Measurements from ENCODE around the gene ERGIC1. TPM values are rescaled to one million over a fixed set of nuclear protein-coding genes. Genes with fewer than 3 reads are reported as not detected.

The ERGIC1 gene
- total and polyA plus RNA-seq, 2 of the 13 experiments (the other 11 are each of a cell fraction or from before 2014, with no cell fraction given), result 78.5 to 184 TPM

DNA sequence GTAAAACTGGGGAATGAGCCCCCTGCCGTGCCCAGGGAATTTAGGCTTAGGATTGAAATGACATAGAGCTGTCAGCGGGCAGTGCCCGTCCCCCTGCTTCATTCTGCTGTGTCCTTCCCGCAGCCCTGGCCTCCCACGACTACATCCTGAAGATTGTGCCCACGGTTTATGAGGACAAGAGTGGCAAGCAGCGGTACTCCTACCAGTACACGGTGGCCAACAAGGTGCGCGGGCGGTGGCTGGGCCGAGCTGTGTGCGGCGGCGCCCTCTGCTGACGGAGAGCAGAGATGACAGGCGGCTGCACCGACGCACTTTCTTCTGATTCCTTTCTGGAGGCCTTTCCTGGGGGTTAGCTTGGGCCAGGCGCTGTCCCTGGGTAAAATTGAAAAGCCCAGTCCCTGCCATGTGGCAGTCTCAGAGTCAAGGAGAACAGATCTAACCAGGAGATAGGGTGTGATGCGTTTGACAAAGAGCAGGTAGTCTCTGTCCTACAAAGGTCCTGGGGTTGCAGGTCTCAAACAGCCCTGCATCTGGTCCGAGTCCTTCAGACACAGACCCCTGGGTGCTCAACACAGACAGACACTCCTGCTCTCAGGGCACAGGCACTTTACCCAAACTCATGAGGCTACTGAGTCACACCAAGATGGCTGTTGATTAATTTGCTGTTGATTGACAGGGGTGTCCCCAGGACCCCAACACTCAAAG is 98.4 kb downstream of the ERGIC1 start (continued):
- TF ChIP-seq, protein P1, sequence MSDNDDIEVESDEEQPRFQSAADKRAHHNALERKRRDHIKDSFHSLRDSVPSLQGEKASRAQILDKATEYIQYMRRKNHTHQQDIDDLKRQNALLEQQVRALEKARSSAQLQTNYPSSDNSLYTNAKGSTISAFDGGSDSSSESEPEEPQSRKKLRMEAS (IDR thresholded peaks at IDR 0.05), result peak; percentile 14; the same call in 1 of the 2 replicates
- TF ChIP-seq ZNF766 (CRISPR knock-in tag; IDR thresholded peaks at IDR 0.05; ENCODE audit: borderline replicate concordance), result no peak
- TF ChIP-seq TAF15 (IDR thresholded peaks at IDR 0.05; ENCODE audit: low read depth, low read length, poor library complexity, severe bottlenecking), result no peak
- TF ChIP-seq, protein P2, sequence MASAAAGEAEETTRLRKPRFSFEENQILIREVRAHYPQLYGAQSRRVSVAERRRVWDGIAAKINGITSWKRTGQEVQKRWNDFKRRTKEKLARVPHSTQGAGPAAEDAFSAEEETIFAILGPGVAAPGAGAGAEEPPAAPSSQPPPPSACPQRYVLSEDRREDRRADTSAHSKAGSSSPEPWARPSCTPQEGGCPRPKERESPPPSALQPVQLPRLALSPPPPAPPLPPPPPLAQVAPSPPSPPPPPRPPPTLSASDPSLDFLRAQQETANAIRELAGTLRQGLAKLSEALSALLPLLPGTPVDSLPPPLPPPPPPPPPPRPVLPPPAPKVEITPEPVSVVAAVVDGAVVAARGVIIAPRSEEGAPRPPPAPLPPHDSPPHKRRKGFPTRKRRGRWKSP (CRISPR knock-in tag; IDR thresholded peaks at IDR 0.05), result no peak
- no peak for TF ChIP-seq SP140L (CRISPR knock-in tag; IDR thresholded peaks at IDR 0.05; ENCODE audit: borderline replicate concordance)
- TF ChIP-seq SALL1 (CRISPR knock-in tag; IDR thresholded peaks at IDR 0.05), result 0 out of 2 replicates have a peak, but pooled peaks have one; percentile 30
- no peak for TF ChIP-seq ZNF17 (CRISPR knock-in tag; IDR thresholded peaks at IDR 0.05)
- no peak for TF ChIP-seq ONECUT2 (CRISPR knock-in tag; IDR thresholded peaks at IDR 0.05)
- TF ChIP-seq, protein P3, sequence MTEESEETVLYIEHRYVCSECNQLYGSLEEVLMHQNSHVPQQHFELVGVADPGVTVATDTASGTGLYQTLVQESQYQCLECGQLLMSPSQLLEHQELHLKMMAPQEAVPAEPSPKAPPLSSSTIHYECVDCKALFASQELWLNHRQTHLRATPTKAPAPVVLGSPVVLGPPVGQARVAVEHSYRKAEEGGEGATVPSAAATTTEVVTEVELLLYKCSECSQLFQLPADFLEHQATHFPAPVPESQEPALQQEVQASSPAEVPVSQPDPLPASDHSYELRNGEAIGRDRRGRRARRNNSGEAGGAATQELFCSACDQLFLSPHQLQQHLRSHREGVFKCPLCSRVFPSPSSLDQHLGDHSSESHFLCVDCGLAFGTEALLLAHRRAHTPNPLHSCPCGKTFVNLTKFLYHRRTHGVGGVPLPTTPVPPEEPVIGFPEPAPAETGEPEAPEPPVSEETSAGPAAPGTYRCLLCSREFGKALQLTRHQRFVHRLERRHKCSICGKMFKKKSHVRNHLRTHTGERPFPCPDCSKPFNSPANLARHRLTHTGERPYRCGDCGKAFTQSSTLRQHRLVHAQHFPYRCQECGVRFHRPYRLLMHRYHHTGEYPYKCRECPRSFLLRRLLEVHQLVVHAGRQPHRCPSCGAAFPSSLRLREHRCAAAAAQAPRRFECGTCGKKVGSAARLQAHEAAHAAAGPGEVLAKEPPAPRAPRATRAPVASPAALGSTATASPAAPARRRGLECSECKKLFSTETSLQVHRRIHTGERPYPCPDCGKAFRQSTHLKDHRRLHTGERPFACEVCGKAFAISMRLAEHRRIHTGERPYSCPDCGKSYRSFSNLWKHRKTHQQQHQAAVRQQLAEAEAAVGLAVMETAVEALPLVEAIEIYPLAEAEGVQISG (CRISPR knock-in tag; IDR thresholded peaks at IDR 0.05), result no peak
- TF ChIP-seq ZNF326 (CRISPR knock-in tag; IDR thresholded peaks at IDR 0.05; ENCODE audit: borderline replicate concordance), result no peak
- TF ChIP-seq ZNF749 (CRISPR knock-in tag; IDR thresholded peaks at IDR 0.05; ENCODE audit: borderline replicate concordance), result no peak
- TF ChIP-seq, protein P4, sequence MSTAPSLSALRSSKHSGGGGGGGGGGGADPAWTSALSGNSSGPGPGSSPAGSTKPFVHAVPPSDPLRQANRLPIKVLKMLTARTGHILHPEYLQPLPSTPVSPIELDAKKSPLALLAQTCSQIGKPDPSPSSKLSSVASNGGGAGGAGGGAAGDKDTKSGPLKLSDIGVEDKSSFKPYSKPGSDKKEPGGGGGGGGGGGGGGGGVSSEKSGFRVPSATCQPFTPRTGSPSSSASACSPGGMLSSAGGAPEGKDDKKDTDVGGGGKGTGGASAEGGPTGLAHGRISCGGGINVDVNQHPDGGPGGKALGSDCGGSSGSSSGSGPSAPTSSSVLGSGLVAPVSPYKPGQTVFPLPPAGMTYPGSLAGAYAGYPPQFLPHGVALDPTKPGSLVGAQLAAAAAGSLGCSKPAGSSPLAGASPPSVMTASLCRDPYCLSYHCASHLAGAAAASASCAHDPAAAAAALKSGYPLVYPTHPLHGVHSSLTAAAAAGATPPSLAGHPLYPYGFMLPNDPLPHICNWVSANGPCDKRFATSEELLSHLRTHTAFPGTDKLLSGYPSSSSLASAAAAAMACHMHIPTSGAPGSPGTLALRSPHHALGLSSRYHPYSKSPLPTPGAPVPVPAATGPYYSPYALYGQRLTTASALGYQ (CRISPR knock-in tag; IDR thresholded peaks at IDR 0.05), result no peak
- TF ChIP-seq, protein P5, sequence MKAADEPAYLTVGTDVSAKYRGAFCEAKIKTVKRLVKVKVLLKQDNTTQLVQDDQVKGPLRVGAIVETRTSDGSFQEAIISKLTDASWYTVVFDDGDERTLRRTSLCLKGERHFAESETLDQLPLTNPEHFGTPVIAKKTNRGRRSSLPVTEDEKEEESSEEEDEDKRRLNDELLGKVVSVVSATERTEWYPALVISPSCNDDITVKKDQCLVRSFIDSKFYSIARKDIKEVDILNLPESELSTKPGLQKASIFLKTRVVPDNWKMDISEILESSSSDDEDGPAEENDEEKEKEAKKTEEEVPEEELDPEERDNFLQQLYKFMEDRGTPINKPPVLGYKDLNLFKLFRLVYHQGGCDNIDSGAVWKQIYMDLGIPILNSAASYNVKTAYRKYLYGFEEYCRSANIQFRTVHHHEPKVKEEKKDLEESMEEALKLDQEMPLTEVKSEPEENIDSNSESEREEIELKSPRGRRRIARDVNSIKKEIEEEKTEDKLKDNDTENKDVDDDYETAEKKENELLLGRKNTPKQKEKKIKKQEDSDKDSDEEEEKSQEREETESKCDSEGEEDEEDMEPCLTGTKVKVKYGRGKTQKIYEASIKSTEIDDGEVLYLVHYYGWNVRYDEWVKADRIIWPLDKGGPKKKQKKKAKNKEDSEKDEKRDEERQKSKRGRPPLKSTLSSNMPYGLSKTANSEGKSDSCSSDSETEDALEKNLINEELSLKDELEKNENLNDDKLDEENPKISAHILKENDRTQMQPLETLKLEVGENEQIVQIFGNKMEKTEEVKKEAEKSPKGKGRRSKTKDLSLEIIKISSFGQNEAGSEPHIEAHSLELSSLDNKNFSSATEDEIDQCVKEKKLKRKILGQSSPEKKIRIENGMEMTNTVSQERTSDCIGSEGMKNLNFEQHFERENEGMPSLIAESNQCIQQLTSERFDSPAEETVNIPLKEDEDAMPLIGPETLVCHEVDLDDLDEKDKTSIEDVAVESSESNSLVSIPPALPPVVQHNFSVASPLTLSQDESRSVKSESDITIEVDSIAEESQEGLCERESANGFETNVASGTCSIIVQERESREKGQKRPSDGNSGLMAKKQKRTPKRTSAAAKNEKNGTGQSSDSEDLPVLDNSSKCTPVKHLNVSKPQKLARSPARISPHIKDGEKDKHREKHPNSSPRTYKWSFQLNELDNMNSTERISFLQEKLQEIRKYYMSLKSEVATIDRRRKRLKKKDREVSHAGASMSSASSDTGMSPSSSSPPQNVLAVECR (CRISPR knock-in tag; IDR thresholded peaks at IDR 0.05; ENCODE audit: borderline replicate concordance), result no peak
- TF ChIP-seq KLF15 (CRISPR knock-in tag; IDR thresholded peaks at IDR 0.05; ENCODE audit: borderline replicate concordance), result no peak
- no peak for TF ChIP-seq ZNF589 (CRISPR knock-in tag; conservative IDR thresholded peaks at IDR 0.05)
- no peak for TF ChIP-seq GFI1 (CRISPR knock-in tag; IDR thresholded peaks at IDR 0.05; ENCODE audit: borderline replicate concordance)
- TF ChIP-seq ZNF619 (CRISPR knock-in tag; IDR thresholded peaks at IDR 0.05), result no peak
